OCI-M1 (cell line): ENCODE results near the gene ETF1.
A peak's percentile ranks its signal among the peaks of the same experiment; 100 is the strongest.

Experiments used
- DNase-seq: peaks from one replicate; lab custom pipeline; 2025; lab: John Stamatoyannopoulos, UW

ETF1 gene

DNA sequence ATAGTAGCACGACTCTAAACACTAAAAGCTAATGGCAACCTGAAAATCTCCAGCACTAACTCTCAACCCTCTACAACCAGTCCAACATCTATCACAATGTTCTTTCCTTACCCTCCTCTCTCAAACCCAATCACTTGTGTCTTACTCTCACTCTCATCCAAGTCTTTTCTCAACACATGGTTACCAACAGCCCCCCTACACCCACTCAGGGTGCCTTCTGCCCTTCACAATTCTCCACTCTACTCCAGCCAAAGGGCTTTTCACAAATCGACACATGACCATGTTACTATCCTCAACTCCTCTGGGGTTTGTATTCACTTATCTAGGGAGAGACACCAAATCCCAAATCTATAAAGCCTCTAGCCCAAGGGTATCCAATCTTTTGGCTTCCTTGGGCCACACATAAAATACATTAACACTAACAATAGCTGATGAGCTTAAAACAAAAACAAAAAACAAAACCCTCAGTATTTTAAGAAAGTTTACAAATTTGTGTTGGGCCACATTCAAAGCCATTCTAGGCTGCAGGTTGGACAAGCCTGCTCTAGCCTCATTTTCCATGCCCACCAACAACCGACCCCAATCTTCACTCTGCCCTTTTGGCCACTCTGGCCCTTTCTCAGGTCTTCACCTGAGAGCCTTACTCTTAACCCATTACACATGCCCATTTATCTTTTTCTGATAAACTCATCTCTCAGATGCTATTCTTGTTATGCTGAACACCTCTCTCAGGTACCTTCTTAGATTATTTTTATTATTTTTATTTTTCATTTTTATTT is 20.5 kb upstream of the ETF1 start:
- DNase-seq, result no peak

DNA sequence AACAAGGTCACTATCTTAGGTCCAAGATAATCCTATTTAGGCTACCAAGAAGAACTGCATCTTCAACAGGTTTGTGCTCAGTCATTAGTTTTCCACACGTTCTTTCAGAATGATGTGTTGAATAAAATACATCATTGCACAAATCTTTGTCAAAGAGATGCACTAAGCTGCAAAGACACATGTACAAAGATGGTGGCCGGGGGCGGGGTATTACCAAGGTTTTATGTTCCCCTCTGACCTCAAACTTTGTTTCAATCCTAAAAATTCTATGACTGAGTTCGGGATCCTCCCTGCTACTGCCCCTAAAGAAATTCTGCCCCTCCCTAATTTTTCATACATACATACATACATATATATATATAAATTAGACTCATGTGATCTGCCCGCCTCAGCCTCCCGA is 17.9 kb upstream of the ETF1 start:
- no peak for DNase-seq

DNA sequence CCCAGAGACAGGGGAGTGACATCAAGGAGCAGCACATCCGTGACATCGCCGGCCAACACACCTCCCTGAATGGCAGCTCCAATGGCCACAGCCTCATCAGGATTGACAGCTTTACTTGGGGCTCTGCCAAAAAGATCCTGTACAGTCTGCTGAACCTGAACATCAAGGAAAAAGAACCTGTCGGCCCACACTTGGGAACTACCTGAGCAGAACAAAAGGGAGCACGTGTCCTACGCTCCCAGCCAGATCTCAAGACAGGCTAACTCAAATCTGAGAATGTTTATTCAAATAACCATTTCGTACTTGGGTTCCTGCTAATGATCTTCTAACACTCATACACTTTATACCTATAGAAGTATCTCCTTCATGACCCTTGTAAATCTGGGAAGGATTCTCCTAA is 16.9 kb upstream of the ETF1 start:
- no peak for DNase-seq

DNA sequence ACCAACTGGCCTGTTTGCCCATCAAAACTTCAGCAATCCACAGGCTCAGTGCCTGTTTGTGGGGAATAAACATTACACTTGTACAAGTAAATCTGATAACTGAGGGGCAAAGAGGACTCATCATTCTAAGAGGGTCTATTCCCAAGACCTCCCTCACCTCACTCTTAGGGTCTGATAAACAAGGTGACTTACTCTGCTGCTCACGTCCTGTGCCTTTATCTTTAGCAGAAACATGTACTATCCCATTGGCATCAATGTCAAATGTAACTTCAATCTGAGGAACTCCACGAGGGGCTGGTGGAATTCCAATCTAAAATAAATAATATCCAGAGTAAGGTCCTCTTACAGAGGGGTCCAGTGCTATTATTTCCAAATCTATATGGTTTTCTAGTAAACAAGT is 14.6 kb upstream of the ETF1 start:
- DNase-seq, result no peak

DNA sequence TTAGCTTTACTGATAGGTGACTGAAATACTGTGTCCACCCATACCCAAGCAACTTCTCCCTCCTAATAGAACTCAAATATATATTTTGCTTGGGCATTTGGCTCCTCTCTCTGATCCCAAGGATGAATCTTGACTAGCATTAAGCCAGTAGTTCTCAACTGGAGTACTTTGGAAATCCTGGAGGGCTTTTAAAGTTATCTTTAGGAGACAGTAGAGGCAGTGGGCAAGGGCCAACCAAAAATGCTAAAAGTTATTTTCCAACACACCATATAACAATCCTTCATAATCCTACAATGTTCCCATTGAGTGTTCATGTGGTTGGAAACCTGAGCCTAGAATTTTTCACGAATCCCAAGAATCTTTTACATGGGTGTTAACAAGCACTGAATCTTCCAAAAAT is 11.1 kb upstream of the ETF1 start:
- DNase-seq, result no peak

DNA sequence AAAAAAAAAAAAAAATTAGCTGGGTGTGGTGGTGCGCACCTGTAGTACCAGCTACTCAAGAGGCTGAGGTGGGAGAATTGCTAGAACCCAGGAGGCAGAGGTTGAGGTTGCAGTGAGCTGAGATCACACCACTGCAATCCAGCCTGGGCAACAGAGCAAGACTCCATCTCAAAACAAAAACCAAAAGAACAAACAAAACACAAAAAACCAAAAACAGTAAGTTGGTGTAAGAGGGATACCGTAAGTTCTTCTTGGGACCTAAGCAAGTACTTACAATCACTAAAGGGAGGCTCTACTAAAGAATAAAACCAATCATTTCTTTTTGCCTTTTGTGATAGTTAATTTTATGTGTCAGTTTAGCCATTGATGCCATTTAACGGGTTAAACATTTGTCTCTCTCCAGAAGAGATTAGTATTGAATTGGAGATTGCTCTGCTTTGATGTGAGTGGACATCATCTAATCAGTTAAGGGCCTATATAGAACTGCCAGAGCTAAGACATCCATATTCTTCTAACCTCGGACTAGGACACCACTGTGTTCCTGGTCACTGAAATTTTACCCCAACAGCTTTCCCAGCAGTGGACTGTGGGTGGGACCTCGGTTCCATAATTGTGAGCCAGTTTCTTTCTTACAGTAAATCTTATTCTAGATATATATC is 10.5 kb upstream of the ETF1 start:
- no peak for DNase-seq

DNA sequence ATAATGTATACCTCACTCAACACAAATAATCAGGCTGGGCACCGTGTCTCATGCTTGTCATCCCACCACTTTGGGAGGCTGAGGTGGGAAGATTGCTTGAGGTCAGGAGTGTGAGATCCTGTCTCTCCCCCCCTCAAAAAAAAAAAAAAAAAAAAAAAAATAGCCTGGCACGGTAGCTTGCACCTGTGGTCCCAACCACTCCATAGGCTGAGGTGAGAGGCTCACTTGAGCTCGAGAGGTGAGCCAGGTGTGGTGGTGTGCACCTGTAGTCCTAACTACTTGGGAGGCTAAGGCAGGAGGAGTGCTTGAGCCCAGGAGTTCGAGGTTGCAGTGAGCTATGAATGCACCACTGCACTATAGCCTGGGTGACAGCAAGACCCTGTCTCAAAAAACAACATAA is 9.6 kb upstream of the ETF1 start:
- DNase-seq, result no peak

DNA sequence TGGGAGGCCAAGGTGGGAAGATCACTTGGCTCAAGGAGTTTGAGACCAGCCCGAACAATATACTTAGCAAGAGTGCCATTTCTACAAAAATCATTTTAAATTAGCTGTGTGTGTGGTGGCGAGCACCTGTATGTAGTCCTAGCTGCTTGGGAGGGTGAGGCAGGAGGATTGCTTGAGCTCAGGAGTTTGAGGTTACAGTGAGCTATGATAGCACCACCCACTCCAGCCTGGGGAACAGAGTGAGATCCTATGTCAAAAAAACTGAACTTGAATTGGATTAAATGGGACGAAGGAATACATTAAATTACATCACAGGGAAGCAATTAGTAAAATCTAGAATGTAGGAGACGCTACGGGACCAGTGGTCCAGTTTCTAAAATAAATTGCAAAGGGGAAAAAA is 6.4 kb upstream of the ETF1 start:
- DNase-seq, result no peak

DNA sequence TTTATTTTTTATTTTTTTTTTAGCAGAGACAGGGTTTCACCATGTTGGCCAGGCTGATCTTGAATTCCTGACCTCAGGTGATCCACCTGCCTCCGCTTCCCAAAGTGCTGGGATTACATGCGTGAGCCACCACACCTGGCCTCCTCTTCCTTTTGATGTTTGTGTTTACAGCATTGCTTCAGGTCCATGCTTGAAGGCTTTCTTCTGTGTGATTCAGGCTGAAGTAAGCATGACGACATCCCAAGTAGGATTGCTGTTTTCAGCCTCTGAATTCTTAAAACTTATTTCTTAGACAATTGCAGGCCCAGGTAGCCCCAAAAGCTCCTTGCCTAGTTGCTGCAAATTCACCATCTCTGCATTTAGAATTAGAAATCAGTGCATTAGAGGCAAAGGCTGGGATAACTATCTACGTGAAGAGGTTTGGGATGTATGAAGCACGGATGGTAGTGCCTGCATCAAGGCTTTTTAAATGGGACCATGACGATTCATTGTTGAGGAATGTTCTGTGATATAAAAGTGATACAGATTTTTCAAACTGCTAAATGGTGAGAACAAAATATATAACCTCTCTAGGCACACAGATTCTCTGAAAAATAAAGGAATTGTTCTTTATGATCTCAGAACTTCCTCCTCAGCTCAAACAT is 3.0 kb upstream of the ETF1 start:
- no peak for DNase-seq

DNA sequence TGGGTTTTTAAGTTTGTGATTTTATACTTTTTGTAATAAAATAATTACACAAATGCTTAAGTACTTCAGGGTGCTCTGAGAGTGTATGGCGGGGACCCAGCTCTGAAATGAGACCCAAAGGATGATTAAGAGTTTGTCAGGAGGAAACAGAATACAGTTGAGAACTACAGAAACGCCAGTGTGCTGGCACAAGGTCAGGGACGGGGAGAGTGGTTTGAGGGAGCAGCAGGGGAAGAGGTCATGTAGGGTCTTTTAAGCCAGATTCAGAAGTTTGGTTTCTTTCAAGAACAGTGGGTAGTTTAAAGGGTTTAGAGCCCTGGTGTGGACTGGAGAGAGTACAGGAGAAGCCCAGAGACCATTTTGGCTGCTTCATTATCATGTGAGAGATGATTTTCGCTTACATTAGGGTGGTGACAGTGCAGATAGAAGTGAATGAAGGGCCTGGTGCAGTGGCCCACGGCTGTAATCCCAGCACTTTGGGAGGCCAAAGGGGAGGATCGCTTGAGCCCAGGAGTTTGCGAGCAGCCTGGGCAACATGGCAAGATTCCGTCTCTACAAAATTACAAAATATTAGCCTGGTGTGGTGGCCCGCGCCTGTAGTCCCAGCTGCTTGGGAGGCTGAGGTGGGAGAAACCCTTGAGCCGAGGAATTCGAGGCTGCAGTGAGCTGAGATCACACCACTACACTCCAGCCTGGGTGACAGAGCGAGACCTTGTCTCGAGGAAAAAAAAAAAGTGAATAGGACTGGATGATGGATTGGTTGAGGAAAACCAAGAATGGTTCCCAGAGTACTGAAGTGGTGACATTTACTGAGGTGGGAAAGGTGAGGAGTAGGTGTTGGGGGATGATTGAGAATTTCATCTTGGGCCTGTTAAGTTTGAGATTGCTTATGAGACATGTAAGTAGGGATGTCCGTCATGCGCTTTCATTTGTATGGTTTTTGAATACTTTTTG is 1.4 kb upstream of the ETF1 start:
- DNase-seq, result peak; percentile 65

DNA sequence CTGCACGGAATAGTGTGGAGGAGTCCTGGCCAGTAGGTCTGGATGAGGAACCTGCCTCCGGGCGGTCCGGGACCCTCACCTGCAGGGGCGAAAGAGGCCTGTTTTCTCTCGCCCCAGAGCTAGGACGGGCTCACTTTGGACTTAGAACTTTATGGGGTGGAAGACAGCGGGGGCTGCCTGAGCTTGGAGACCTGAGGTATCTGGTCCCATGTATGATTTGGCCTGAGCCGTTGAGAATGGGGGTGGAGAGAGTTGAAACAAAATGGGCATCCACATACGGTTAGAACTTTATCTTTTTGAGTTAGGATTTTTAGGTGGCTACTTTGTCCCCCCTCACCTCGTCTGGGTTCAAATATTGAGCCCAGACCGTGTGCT is 681 bp upstream of the ETF1 start:
- DNase-seq, result no peak

DNA sequence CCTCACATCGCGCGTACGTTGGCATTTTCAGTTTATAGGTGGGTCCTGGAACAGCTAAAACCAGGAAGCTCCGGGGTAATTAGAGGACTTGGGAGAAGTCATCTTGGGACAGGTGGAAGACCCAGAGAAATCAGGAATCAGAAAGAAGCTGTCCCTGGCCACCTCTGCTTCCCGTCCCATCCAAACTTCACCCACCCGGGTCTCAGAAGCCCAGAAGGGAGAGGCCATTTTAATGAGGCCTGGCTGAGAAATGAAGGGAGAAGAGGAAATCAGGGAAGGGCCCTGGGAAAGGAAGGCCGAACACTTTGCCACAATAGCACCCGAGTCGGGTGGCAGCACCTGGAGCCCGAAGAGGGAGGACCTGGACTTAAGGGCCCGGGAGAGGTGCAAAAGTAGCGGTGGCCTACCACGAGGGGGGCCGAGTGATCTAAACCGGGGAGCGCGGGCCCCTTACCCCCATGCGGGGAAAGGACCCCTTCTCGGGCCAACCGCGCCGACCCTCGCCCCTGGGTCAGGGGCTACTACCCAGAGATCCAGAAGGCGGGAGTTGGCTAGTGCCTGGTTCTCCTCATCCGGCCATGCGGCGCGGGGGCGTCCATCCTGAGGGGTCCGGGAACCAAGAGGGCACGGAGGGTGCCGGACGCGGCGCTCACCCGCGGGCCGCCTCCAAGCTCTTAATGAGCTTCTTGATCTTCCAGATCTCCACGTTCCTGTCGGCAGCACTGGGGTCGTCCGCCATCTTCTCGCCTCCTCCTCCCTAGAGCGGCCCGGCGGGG is 668 bp downstream of the ETF1 start:
- DNase-seq, result peak; percentile 50

DNA sequence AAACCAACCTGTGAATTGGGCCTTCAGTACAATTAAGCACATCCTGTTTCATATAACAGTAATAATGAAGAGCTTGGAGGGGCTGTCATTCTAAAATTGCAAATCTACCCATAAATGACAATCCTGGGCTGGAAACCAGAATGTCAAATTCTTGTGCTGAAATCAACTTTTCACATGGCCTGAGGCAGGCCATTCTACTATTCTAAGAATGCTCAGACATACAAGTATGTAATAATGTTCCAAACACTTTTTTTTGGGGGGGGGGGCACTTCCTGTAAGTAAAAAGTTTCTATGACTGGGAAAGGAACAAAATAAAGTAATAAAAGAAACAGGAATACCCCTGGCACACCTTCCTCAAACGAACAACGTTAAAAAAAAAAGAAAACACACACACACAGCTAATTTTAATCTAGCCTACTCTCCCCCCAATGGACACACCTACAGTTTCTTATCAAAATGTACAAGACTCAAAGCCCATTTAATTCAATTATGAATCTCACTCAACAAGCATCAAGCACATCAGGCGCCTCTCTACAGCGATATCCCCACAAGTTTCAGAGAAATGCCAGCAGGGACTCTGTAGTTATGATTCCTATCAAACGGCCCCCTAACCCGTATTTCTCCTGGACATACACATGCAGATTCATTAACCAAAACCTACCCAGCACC is 1.4 kb downstream of the ETF1 start:
- DNase-seq, result peak; percentile 50

DNA sequence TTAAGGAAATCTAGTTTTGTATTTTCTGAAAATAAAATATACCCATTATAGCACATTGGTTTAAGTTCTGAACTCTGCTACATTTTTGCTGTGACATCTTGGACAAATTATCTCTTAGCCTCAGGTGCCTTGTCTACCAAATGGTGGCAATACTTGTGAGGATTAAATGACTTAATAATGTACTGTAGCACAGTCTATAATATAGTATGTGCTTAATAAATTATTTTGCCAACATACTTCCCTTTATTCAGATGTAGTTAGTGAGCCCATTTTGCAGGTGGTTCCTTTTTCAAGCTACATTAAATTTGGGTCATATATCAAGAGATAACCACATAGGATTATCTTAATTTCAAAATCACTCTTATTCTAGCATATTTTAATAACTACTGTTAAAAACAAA is 3.2 kb downstream of the ETF1 start:
- peak; percentile 27 for DNase-seq

DNA sequence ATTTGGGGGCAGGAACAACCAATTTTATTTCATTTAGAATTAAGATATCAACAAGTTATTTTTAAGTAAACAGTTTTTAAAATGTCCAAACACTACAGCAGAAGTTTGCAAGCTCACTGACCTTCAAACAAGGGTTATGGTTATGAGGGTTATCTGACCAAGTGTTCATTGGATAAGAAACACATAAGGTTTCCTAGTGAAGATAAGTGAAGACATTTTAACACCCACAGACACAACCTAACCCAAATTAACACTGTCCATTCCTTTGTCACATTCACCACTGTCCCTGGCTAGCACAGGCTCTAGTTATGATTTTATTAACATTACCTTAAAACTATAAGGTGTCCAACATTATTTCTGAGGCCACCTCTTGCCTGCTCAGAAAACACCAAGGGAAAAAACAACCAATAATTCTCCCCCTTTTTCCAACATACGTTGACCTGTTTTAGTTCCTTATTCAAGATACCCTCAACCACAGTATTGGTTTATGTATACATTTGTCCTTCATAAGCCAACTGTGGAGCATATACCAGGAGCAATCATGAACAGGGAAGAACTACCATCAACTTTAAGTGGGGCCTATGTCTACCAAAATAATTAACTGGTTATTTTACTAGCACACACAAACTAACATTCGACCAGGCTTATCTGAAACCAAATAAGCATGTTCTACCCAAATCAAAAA is 4.0 kb downstream of the ETF1 start:
- DNase-seq, result peak; percentile 61

DNA sequence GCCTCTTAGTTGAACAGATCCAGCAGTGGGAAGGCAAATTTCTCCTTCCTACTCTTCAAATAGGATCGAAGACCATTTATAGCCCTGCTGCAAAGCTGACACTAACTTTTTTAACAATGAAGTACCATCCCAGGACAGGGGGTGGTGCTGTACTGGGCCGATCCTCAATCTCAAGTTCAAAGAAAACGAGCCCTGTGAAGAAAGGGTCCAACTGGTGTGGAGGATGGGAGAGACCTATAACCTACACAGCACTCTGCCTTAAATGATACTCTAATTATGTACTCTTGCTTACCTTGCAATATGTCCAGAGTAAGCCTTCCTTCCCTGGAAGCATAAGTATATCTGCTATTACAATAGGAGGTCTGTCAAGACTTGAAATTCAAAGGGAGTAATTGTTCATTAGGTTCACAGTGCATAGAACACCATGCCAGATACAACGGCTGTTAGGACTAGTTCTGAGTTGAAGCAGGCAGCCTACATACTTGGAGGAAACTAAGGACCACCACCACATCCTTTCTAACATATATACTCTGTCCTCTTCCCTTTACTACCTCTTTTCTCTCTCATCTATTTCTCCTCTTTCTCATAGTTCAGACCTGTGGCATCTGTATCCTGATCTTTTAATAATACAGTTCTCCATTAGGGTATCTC is 6.2 kb downstream of the ETF1 start:
- DNase-seq, result peak; percentile 27

DNA sequence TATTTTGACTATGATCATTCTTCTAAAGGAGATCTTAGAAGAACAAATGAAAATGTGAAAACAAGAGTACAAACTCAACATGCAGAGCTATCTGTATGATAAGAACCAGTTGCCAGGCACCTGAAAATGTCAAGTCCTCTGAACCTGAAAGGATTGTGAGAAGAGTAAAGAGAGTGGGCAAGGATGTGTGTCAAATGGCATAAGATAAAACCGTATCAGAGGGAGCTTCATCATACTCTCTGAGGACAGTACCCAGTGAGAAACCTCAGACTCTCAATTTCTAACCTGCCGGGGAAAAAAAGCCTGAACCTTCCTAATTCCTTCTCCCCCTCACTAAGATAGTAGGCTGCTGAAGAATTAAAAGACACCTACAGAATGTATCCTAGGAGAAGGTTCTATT is 6.8 kb downstream of the ETF1 start:
- DNase-seq, result no peak

DNA sequence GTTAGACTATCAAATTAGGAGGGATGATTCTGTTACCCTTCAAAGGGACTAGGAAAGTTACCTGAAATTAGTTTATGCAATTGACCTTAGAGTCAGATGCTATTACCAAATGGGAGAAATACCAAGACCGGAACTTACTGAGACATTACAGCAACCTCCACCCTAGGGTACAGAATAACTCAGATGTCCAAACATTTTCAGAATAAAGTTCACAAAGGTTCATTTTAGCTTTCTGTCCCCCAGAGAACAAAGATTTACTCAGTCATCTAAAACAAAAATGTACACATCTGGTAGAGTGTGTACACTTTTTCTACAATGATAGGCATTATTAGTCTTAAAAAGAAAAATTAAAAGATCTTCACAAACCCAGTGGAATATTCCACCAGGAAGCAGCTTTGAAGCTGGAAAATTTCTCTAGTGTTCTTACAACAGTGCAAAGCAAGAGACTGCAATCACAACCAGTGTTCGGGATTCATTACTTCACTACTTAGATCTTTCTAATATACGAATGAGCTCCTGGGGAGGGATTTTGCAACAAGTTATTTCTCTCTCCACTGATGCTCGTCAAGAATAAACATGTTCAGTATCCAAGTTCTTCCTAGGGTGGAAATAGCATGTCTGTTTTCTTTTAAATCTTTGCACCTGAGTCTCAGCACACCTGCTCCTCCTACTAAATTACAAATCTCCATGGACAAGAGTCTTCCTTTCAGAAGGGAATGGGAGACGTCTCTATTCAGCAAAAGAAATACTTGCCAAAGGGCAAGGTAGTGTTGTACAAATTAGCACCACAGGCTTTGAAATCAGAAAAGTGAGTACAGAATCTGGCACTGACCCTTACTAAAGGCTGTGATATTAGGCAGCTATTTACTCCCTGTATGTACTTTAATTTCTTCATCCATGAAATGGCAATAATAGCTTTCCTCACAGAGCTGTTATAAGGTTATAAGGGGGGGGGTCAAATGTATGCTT is 8.8 kb downstream of the ETF1 start:
- no peak for DNase-seq

DNA sequence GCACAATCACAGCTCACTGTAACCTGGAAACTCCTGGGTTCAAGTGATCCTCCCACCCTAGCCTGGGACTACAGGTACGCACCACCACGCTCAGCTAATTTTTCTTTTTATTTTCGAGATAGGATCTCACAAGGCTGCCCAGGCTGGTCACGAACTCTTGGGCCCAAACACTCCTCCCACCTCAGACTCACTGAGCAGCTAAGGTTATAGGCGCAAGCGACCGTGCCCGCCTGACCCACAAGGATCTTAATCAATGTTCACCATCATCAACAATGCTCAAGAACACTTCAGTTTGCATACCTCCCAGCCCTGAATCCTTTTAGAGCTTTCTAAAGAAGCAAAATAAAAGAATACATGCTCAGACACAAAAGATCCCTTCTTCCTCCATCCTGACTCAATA is 13.2 kb downstream of the ETF1 start:
- no peak for DNase-seq
